OCI-LY1 (cell line): ENCODE results near the gene C3orf80.

Experiments
- H2AFZ ChIP-seq: fragments of 200-600 bp; sonication (generic), shearing (Covaris generic); 2 replicates; pipeline ENCODE4 v1.6.0; 2014; ENCODE audit warnings: antibody characterized with exemption, mild to moderate bottlenecking, low read length
- H3F3A ChIP-seq: fragments of 200-600 bp; sonication (generic), shearing (Covaris generic); 2 replicates; pipeline ENCODE4 v1.6.0; 2014; ENCODE audit warnings: mild to moderate bottlenecking, antibody characterized with exemption, low read length, moderate library complexity; ENCODE audit not compliant: insufficient read depth
- H3K27ac ChIP-seq: fragments of 200-600 bp; sonication (generic); 2 replicates; pipeline ENCODE4 v1.5.1; 2014; ENCODE audit warnings: low read length, mixed run types, mild to moderate bottlenecking, low read depth; ENCODE audit not compliant: poor library complexity, severe bottlenecking
- H3K27me3 ChIP-seq: fragments of 200-600 bp; sonication (generic); 2 replicates; pipeline ENCODE4 v1.6.0; 2014; ENCODE audit warnings: antibody characterized with exemption, mild to moderate bottlenecking, low read length, moderate library complexity; ENCODE audit not compliant: insufficient read depth
- H3K36me3 ChIP-seq: fragments of 200-600 bp; sonication (generic); 2 replicates; pipeline ENCODE4 v1.6.1; 2014; ENCODE audit warnings: mild to moderate bottlenecking, antibody characterized with exemption, low read length, moderate library complexity, mixed read lengths; ENCODE audit not compliant: insufficient read depth
- H3K4me1 ChIP-seq: fragments of 200-600 bp; sonication (generic); 2 replicates; pipeline ENCODE4 v1.5.1; 2014; ENCODE audit warnings: mild to moderate bottlenecking, low read length, moderate library complexity; ENCODE audit not compliant: insufficient read depth, severe bottlenecking
- H3K4me2 ChIP-seq: fragments of 200-600 bp; sonication (generic), shearing (Covaris generic); 2 replicates; pipeline ENCODE4 v1.6.1; 2014; ENCODE audit warnings: low read length
- H3K4me3 ChIP-seq: fragments of 200-600 bp; sonication (generic); 2 replicates; pipeline ENCODE4 v1.5.1; 2014; ENCODE audit warnings: low read length, low read depth, mild to moderate bottlenecking, mixed read lengths; ENCODE audit not compliant: poor library complexity, severe bottlenecking
- H3K79me2 ChIP-seq: fragments of 200-600 bp; shearing (Covaris generic); 2 replicates; pipeline ENCODE4 v1.6.1; 2016; ENCODE audit warnings: mixed run types, low read length, mixed read lengths; ENCODE audit not compliant: insufficient read depth
- H3K9ac ChIP-seq: fragments of 200-600 bp; sonication (generic), shearing (Covaris generic); 2 replicates; pipeline ENCODE4 v1.6.1; 2014; ENCODE audit warnings: mild to moderate bottlenecking, low read length, mixed read lengths
- H3K9me2 ChIP-seq: fragments of 200-600 bp; sonication (generic), shearing (Covaris generic); 2 replicates; pipeline ENCODE4 v1.6.1; 2014; ENCODE audit warnings: low read depth, mild to moderate bottlenecking, low read length, mixed read lengths
- H3K9me3 ChIP-seq: fragments of 200-600 bp; shearing (Covaris generic); 2 replicates; pipeline ENCODE4 v1.6.1; 2014; ENCODE audit warnings: low read length, mixed read lengths
- H4K20me1 ChIP-seq: fragments of 200-600 bp; sonication (generic), shearing (Covaris generic); 2 replicates; pipeline ENCODE4 v1.6.0; 2016; ENCODE audit warnings: mild to moderate bottlenecking, low read length; ENCODE audit not compliant: insufficient read depth
- EZH2 ChIP-seq: fragments of 200-600 bp; sonication (generic), shearing (Covaris generic); IDR thresholded peaks from 2 replicates; pipeline ENCODE4 v1.8.0; 2017; ENCODE audit warnings: borderline replicate concordance, mixed run types, mild to moderate bottlenecking, antibody characterized with exemption, low read length, moderate library complexity, mixed read lengths
- TF ChIP-seq, protein P1 (sequence below): fragments of 200-600 bp; sonication (generic), shearing (Covaris generic); IDR thresholded peaks from 2 replicates; pipeline ENCODE4 v1.5.1; 2017; ENCODE audit warnings: mild to moderate bottlenecking, antibody characterized with exemption, low read length, moderate library complexity, mixed read lengths

C3orf80 gene

DNA sequence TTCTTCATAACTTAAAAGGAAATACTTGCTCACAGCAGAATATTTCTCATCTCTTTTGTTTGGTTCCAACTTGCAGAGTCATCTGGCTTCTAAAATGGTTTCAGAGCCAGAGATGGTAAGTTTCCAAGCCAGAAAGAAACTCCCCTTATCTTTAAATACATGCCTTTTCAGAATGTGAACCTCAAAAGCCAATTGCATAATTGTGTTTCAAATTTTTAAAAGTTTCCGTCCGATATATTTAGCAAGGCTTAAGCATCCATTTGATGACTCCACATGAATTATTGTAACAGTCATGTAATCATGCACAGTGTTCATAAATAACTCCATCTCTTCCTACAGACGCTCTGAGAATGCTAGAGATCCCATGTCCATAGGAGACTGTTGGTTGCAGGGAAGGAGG lies 40.6 kb upstream of the C3orf80 start:
- Histone ChIP-seq H4K20me1 (no peaks in the 10 kb centered on the region), H3K4me1 (no peaks in the 10 kb centered on the region)

DNA sequence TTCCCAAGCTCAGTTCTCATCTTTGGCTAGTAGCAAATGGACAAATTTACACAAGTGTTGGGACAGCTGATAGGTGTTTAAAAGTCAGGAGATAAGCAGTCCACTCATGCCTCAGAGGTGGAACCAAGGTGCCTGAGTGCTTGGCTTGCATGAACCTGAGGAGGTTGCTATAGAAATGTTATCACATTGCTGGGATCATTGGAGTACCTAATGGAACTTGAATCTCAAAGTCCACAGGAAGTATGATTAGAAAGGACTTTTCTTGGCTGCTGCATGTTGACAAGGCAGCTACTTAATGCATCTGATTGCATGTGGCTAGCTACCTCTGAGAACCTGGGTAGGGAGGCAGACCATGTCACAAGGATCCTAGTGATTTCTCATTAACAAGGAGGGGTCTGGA lies 39.5 kb upstream of the C3orf80 start:
- no peak overlapping the region for H3K4me3 ChIP-seq
- H3K9me3 ChIP-seq, result no peaks in the 10 kb centered on the region
- no peaks in the 10 kb centered on the region for H3K9me2 ChIP-seq
- H3K36me3 ChIP-seq, result no peaks in the 10 kb centered on the region
- H3K4me2 ChIP-seq, result no peak overlapping the region
- H3K27ac ChIP-seq, result no peak overlapping the region
- H4K20me1 ChIP-seq, result no peaks in the 10 kb centered on the region
- H3K27me3 ChIP-seq, result no peaks in the 10 kb centered on the region; the same call in 1 of the 2 replicates
- H3F3A ChIP-seq, result no peaks in the 10 kb centered on the region
- no peak overlapping the region for H3K9ac ChIP-seq
- no peak for TF ChIP-seq EZH2
- TF ChIP-seq, protein P1, sequence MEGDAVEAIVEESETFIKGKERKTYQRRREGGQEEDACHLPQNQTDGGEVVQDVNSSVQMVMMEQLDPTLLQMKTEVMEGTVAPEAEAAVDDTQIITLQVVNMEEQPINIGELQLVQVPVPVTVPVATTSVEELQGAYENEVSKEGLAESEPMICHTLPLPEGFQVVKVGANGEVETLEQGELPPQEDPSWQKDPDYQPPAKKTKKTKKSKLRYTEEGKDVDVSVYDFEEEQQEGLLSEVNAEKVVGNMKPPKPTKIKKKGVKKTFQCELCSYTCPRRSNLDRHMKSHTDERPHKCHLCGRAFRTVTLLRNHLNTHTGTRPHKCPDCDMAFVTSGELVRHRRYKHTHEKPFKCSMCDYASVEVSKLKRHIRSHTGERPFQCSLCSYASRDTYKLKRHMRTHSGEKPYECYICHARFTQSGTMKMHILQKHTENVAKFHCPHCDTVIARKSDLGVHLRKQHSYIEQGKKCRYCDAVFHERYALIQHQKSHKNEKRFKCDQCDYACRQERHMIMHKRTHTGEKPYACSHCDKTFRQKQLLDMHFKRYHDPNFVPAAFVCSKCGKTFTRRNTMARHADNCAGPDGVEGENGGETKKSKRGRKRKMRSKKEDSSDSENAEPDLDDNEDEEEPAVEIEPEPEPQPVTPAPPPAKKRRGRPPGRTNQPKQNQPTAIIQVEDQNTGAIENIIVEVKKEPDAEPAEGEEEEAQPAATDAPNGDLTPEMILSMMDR, result no peak
- no peaks in the 10 kb centered on the region for H3K79me2 ChIP-seq
- no peak overlapping the region for H2AFZ ChIP-seq
- H3K4me1 ChIP-seq, result no peaks in the 10 kb centered on the region

More for the DNA sequence above, 40.6 kb upstream of the C3orf80 start:
- Histone ChIP-seq H3K9me2 (no peaks in the 10 kb centered on the region), H3K27me3 (no peaks in the 10 kb centered on the region; the same call in 1 of the 2 replicates), H3K4me3 (no peak overlapping the region), H3K4me2 (no peak overlapping the region), H3K79me2 (no peaks in the 10 kb centered on the region), H3K36me3 (no peaks in the 10 kb centered on the region), H3K9me3 (no peaks in the 10 kb centered on the region), H2AFZ (no peak overlapping the region), H3K9ac (no peak overlapping the region), H3F3A (no peaks in the 10 kb centered on the region), H3K27ac (no peak overlapping the region)
- TF ChIP-seq, protein P1, result no peak
- no peak for TF ChIP-seq EZH2

GRCh38 chr3:160187288-160187687 lies 37.9 kb upstream of the C3orf80 start:
- no peaks in the 10 kb centered on the region for H3K36me3 ChIP-seq
- no peaks in the 10 kb centered on the region for H3K79me2 ChIP-seq
- no peak overlapping the region for H3K9ac ChIP-seq
- H3K9me3 ChIP-seq, result no peaks in the 10 kb centered on the region
- H3K4me1 ChIP-seq, result no peaks in the 10 kb centered on the region
- no peaks in the 10 kb centered on the region for H3K9me2 ChIP-seq
- no peaks in the 10 kb centered on the region for H4K20me1 ChIP-seq
- no peak overlapping the region for H3K4me3 ChIP-seq
- no peaks in the 10 kb centered on the region for H3F3A ChIP-seq
- no peaks in the 10 kb centered on the region; the same call in 1 of the 2 replicates for H3K27me3 ChIP-seq
- H3K27ac ChIP-seq, result no peak overlapping the region
- TF ChIP-seq, protein P1, result no peak
- no peak for TF ChIP-seq EZH2
- no peak overlapping the region for H3K4me2 ChIP-seq
- no peak overlapping the region for H2AFZ ChIP-seq
